DOHH2 (cell line): ENCODE data around the gene SLC6A3.

ENCODE experiments used
- H3F3A ChIP-seq: fragments of 200-600 bp; sonication (generic), shearing (Covaris generic); 2 replicates; pipeline ENCODE4 v1.6.0; 2016; ENCODE audit warnings: antibody characterized with exemption, mild to moderate bottlenecking; ENCODE audit not compliant: control insufficient read depth, insufficient read depth
- H3K27ac ChIP-seq: fragments of 200-600 bp; sonication (generic); 2 replicates; pipeline ENCODE4 v1.5.1; 2014; ENCODE audit warnings: low read depth, mild to moderate bottlenecking, low read length, moderate library complexity
- H3K27me3 ChIP-seq: fragments of 200-600 bp; sonication (generic); 2 replicates; pipeline ENCODE4 v1.6.1; 2014; ENCODE audit warnings: mild to moderate bottlenecking, low read length, mixed read lengths; ENCODE audit not compliant: control insufficient read depth
- H3K36me3 ChIP-seq: fragments of 200-600 bp; sonication (generic); 2 replicates; pipeline ENCODE4 v1.6.1; 2014; ENCODE audit warnings: mild to moderate bottlenecking, low read length, moderate library complexity, mixed read lengths; ENCODE audit not compliant: control insufficient read depth
- H3K4me1 ChIP-seq: fragments of 200-600 bp; sonication (generic); 2 replicates; pipeline ENCODE4 v1.6.1; 2014; ENCODE audit warnings: mild to moderate bottlenecking, low read length, mixed read lengths; ENCODE audit not compliant: control insufficient read depth
- H3K4me2 ChIP-seq: fragments of 200-600 bp; sonication (generic); 2 replicates; pipeline ENCODE4 v1.6.0; 2014; ENCODE audit warnings: mild to moderate bottlenecking, low read length, moderate library complexity
- H3K4me3 ChIP-seq: fragments of 200-600 bp; sonication (generic); 2 replicates; pipeline ENCODE4 v1.5.1; 2014; ENCODE audit warnings: mild to moderate bottlenecking, low read length, mixed read lengths
- H3K79me2 ChIP-seq: fragments of 200-600 bp; sonication (generic); 2 replicates; pipeline ENCODE4 v1.6.1; 2014; ENCODE audit warnings: mild to moderate bottlenecking, low read length, mixed read lengths; ENCODE audit not compliant: control insufficient read depth
- H3K9me2 ChIP-seq: fragments of 200-600 bp; sonication (generic); replicated peaks from 2 replicates; pipeline ENCODE4 v1.6.1; 2014; ENCODE audit warnings: mild to moderate bottlenecking, low read length, mixed read lengths; ENCODE audit not compliant: control insufficient read depth
- H3K9me3 ChIP-seq: fragments of 200-600 bp; sonication (generic); 2 replicates; pipeline ENCODE4 v1.6.1; 2014; ENCODE audit warnings: antibody characterized with exemption, low read length, mixed read lengths; ENCODE audit not compliant: control insufficient read depth, insufficient read depth
- H4K20me1 ChIP-seq: fragments of 200-600 bp; sonication (generic); 2 replicates; pipeline ENCODE4 v1.6.0; 2014; ENCODE audit warnings: low read depth, mild to moderate bottlenecking, antibody characterized with exemption, low read length, moderate library complexity; ENCODE audit not compliant: control insufficient read depth, insufficient read depth
- CTCF ChIP-seq: fragments of 200-600 bp; sonication (generic); IDR thresholded peaks from one replicate; pipeline ENCODE4 v1.5.1; 2014; ENCODE audit warnings: antibody characterized with exemption, mild to moderate bottlenecking, low read depth, low read length; ENCODE audit not compliant: poor library complexity, severe bottlenecking
- EZH2phosphoT487 ChIP-seq: fragments of 200-600 bp; sonication (generic); IDR thresholded peaks from 2 replicates; pipeline ENCODE4 v1.6.1; 2017; ENCODE audit warnings: borderline replicate concordance, mild to moderate bottlenecking, antibody characterized with exemption, low read length, moderate library complexity, mixed read lengths

The SLC6A3 gene

GRCh38 chr5:1356873-1357787 is 88.1 kb downstream of the SLC6A3 start:
- Histone ChIP-seq H3K4me3 (no peak overlapping the region), H3K4me1 (peaks cover 4% of the 10 kb centered on the region; the same call in 1 of the 2 replicates), H3K9me3 (no peaks in the 10 kb centered on the region), H3K9me2 (no peaks in the 10 kb centered on the region), H4K20me1 (no peaks in the 10 kb centered on the region), H3F3A (no peaks in the 10 kb centered on the region), H3K36me3 (no peaks in the 10 kb centered on the region), H3K27ac (no peak overlapping the region), H3K4me2 (no peak overlapping the region), H3K27me3 (peaks cover 10% of the 10 kb centered on the region), H3K79me2 (no peaks in the 10 kb centered on the region)
- TF ChIP-seq EZH2phosphoT487 = no peak
- no peak for TF ChIP-seq CTCF

GRCh38 chr5:1354576-1354975 is 90.7 kb downstream of the SLC6A3 start:
- Histone ChIP-seq H3F3A (no peaks in the 10 kb centered on the region), H3K9me3 (no peaks in the 10 kb centered on the region), H3K79me2 (no peaks in the 10 kb centered on the region), H3K27me3 (no peaks in the 10 kb centered on the region), H4K20me1 (no peaks in the 10 kb centered on the region), H3K4me3 (no peak overlapping the region), H3K4me1 (peaks cover 4% of the 10 kb centered on the region; the same call in 1 of the 2 replicates), H3K9me2 (no peaks in the 10 kb centered on the region), H3K4me2 (no peak overlapping the region), H3K27ac (no peak overlapping the region), H3K36me3 (no peaks in the 10 kb centered on the region)
- TF ChIP-seq EZH2phosphoT487 (no peak), CTCF (no peak)

- Histone ChIP-seq H3K27me3 (no peaks in the 10 kb centered on the region), H3K4me3 (no peak overlapping the region)
Observed at GRCh38 chr5:1352231-1353219, 92.7 kb downstream of the SLC6A3 start.

More at GRCh38 chr5:1352231-1353219, 92.7 kb downstream of the SLC6A3 start:
- no peaks in the 10 kb centered on the region for H3F3A ChIP-seq
- no peaks in the 10 kb centered on the region for H3K36me3 ChIP-seq
- H3K4me1 ChIP-seq = peaks cover 4% of the 10 kb centered on the region; the same call in 1 of the 2 replicates
- H3K27ac ChIP-seq = no peak overlapping the region
- H3K9me3 ChIP-seq = no peaks in the 10 kb centered on the region
- TF ChIP-seq CTCF (no peak), EZH2phosphoT487 (no peak)
- no peaks in the 10 kb centered on the region for H4K20me1 ChIP-seq
- H3K9me2 ChIP-seq = no peaks in the 10 kb centered on the region
- no peaks in the 10 kb centered on the region for H3K79me2 ChIP-seq
- H3K4me2 ChIP-seq = no peak overlapping the region
